HG02884 (cell line): ENCODE data around the gene KRT34.
"Not testable (repeated sequence)": the region's sequence is repeated elsewhere in the genome, so short reads cannot be mapped to it uniquely, and the experiment has no call there.

Experiments
- ATAC-seq: cut with Tn5 transposase; IDR thresholded peaks from one replicate; pipeline ENCODE4 v1.9.1; 2021; ENCODE audit warnings: mild to moderate bottlenecking, moderate library complexity; ENCODE audit not compliant: unreplicated experiment

Gene KRT34

DNA sequence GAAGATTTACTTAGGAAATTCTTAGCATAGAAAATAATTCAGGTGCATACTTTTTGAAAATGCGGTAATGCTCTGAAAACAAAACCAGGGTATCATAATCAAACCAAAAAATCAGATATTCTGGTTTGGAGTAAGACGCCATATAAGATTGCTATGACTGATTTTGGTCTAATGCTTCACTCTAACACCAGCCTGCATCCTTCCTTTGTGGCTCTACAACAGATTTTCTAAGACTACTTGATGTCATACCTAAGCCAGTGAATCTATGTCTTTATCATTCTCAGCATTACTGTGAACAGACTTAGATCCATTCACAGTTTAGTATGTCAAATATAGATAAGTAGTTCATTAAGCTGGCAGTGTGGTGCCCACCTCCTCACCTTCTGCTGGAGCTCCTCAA is 13.1 kb downstream of the KRT34 start:
- ATAC-seq: no peak

GRCh38 chr17:41367426-41368075 is 14.6 kb downstream of the KRT34 start:
- ATAC-seq: no peak

GRCh38 chr17:41366070-41366469 is 16.0 kb downstream of the KRT34 start:
- ATAC-seq: no peak

- ATAC-seq: no peak
Measured at GRCh38 chr17:41363881-41364280, 18.2 kb downstream of the KRT34 start.

DNA sequence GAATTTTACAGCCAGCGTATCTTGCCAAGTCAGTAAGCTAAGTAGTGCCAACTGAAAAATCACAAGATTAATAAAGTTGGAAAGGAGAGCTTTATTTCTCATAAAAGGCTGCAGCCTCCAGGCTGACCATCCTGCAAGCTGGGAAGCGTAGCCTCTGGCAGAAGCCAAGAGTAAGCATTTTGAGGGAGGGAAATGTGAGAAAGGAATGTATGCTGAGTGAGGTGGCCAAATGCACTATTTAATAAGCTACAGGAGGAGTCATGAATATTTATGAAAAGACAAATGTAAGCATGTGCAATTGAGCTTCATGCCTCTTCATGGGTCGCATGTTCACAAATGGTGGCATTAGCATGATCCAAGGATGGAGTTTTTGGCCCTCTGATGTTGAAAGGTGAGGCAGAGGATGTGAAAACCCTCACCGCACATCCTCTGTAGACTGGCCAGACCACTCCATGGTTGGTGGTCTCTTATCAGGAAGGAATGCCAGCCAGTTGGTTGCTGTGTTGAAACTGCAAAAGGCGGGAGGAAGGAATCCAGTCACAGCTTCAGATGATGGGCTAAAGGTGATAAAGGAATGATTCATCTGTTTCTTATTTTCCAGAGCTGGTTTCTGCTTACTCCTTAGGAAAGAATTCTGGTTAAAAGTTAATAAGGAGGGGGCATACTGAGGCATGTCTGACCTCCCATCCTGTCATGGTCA is 21.7 kb downstream of the KRT34 start:
- no peak for ATAC-seq

DNA sequence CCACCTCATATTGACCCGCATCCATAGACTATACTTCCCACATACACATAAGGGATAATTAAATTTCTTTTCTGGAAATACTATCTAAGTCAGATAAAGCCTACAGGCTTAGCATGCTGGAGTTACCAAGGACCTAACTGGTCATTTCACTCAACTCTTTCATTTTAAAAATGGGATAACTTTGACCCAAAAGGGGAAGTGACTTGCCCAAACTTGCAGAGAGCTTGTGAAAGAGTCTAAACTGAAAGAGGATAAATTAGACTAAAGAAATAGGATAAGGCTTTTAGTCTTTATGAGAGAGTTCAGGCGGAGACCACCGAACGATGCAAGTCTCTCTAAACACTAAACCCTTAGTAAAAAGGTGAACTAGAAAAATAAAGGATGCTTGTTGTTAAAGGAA is 27.6 kb downstream of the KRT34 start:
- ATAC-seq: no peak

DNA sequence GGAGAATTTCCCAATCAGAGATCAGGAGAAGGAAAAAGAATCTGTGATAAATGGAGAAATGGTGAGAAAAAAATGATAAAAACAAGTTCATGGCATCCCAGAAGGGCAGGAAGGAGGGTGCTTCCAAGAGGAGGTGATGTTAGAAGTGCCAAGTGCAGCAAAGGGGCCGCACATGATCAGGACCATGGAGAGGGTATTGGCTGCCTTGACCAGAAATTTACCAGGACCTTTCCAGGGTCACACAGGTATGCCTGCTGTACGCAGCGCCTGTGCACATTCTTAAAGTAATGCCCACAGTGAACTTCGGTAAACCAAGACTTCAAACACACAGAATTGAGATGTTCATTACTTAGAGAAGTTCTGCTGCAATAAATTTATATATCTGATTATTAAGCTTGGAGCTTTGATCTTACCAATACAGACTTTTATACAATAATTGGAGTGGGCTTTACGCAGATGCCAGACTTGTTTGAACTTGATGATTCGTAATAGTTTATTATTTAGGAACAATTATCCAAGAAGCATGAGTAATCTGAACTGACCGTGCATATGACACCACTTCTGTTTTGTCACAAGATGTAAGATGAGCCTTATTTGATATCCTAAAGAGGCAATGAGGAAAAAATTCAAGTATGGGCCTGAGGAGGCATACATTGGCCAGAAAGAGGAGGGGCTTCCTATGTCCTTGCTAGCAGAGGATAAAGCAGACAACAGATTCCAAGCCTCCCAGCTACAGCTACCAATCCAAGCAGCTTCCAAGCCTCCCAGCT is 29.3 kb downstream of the KRT34 start:
- no peak for ATAC-seq

- ATAC-seq: no peak
Measured at GRCh38 chr17:41351177-41351576, 30.9 kb downstream of the KRT34 start.

- ATAC-seq: not testable (repeated sequence)
Measured at GRCh38 chr17:41350381-41350878, 31.7 kb downstream of the KRT34 start, which contains the start of gene KRT33A. Gene KRT33A (minus strand): TSS chr17:41350828. CDS start chr17:41350767, 61 bp downstream.

DNA sequence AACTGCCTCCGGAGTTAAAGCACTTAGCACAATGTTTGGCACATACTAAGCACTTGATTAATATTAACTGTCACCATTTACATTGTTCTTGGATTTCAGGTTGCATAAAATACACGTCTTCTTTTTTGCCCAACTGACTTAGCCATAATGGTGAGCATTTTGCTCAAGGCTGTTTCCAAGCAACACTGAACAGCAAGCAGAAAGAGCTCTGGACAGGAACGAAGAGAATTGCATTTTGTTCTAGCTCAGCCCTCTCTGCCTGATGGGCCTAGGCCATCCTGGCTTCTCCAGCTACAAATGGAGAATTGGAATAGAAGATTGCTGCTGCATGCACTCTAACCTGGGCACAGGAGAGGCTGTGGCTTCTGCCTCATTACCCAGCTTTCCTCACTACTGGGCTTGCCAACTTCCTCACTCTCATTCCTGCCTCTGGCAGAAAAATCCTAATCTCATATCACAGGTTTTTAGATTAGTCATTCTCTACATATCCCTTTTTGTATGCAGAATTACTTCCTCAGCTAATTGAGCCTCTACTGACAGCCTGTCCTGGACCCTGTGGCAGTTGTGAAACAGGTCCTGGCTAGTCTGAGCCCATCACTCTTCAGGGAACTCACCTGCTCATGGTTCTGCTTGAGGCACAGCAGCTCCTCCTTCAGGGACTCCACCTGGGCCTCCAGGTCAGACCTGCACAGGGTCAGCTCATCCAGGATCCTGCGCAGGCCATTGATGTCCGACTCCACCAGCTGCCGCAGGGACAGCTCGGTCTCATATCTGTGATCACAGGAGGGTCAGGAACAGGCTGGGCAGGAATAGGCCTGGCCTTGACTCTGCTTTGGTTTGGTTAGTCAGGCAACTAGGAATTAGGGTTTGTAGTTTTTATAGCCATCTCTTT is 34.0 kb downstream of the KRT34 start:
- no peak for ATAC-seq

DNA sequence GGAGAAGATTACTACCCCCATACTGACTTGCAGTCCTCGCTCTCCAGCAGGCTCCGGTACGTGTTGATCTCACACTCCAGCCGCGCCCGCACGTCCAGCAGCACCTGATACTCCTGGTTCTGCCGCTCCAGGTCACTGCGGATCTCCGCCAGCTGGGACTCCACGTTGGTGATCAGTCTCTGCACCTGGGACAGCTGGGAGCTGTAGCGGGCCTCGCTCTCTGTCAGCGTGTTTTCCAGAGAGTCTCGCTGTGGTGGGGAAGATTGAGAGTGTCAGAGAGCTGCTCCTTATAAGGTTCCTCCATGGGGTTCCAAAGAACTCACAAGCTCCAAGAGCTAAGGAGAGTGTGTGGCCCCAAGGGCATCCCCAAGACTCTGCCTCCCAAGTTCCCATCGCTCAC is 35.7 kb downstream of the KRT34 start:
- ATAC-seq: not testable (repeated sequence)

DNA sequence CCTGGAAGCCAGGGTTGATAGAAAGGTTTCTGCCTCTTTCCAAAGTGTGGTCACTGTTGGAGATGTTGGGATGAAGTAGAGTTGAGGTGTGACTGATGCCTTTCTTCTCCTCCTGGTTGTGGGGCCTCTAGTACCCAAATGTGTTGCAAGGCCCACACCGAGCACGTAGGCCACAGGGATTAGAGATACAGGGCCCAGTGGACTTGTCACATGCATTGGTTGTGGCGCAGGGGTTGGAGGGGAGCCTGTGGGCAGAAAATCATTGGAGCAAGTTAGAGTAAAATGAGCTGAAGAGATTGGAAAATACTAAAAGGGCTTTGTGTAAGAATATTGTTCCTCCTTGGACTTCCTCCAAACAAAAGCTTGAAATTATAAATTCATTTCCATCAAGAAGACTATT is 36.1 kb downstream of the KRT34 start:
- ATAC-seq: no peak

GRCh38 chr17:41343029-41343428 is 39.1 kb downstream of the KRT34 start:
- no peak for ATAC-seq

- ATAC-seq: no peak
Measured at GRCh38 chr17:41340934-41341861, 40.9 kb downstream of the KRT34 start.

- ATAC-seq: no peak
Measured at GRCh38 chr17:41340494-41340893, 41.6 kb downstream of the KRT34 start.

DNA sequence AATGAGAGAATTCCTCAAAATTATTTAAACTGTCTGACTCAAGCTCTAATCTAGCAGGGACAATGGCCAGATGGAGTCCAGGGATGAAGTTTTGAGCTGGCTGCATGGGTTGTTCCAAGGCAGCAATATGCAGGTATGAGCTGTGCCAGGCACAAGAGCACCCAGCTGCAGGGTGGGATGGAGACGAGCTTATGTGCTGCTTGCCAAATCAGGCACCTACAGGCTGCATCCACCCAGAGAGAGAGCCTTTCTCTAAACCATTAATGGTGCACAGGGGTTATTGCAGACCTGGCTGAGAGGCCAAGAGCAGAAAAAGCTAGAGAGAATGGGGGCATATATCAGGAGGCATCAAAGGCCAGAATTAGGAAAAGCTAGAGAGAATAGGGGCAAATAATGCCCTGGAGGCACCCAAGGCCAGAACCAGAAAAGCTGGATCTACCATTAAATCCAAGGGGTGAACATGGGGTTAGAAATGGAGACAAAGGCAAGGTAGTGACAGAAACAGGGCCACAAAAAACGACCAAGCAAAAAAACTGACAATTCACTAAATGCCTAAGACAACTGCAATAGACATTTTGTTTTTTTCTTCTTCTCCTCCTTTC is 42.4 kb downstream of the KRT34 start:
- no peak for ATAC-seq

- ATAC-seq: no peak
Measured at GRCh38 chr17:41338961-41339485, 43.1 kb downstream of the KRT34 start.

DNA sequence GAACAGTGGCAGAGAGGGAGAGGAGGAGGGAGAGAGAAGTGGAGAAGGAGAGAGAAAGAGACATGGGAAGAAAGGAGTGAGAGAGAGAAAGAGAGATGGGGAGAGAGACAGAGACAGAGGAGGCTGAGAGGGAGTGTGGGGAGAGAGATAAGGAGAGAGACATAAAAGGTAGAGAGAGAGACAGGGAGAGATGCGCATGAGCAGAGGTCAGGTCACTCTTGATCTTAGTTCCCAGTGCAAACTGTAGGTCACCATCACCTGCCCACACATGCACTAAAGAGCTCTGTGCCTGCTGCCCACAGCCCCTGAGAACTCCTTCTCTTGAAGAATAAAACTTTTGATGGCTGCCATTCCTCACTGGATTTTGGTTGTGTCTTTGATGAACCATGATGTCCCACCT is 46.4 kb downstream of the KRT34 start:
- no peak for ATAC-seq
